ENCODE results near the gene CRIP2. TPM values are rescaled to one million over a fixed set of nuclear protein-coding genes. Genes with fewer than 3 reads are reported as not detected.

CRIP2 gene
- total and polyA plus RNA-seq, 2 donors (not counting 3 experiments of a cell fraction or from before 2014, with no cell fraction given), result 322 to 954 TPM

DNA sequence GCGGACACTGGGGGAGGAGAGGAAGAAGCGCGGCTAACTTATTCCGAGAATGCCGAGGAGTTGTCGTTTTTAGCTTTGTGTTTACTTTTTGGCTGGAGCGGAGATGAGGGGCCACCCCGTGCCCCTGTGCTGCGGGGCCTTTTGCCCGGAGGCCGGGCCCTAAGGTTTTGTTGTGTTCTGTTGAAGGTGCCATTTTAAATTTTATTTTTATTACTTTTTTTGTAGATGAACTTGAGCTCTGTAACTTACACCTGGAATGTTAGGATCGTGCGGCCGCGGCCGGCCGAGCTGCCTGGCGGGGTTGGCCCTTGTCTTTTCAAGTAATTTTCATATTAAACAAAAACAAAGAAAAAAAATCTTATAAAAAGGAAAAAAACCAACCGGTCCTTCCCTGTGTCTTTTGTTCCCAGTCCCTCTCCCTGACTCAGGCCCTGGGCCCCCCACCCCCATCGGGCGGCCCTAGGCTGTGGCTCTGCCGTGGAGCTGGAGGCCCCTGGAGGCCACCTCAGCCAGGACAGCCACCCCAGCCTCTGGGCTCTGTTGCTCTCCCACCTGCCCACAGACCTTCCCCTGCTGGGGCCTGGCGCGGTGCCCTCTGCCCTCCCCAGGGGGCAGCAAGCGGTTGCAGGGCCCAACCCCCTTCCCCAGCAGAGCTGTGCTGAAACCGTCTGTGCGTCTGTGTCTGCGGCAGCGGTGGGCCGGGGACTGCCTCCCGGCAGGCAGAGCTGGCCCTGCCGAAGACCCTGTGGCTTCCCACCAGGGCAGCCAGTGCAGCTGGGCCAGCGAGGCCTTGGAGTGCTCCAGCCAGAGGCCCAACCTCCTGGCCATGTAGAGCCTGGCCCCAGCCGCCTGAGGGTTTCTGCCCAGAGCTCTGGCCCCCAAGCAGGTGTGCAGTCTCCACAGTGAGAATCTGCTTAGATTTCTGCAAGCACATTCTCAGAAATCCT is 4.0 kb upstream of the CRIP2 start:
- no peak for FAIRE-seq
- peaks cover 1% of the 10 kb centered on the region for H3K79me2 ChIP-seq (ENCODE audit: control insufficient read depth, insufficient read depth, low read length)
- intact Hi-C loops (cut with micrococcal nuclease), result no loop called here
- no peak for DNase-seq (ENCODE audit: low read depth, low spot score)
- peaks cover 3 to 24% of the 10 kb centered on the region in 2 experiments for H3K36me3 ChIP-seq (ENCODE audit: control insufficient read depth in 2 of 2, extremely low read depth in 1 of 2, insufficient read depth in 2 of 2, low read length in 2 of 2)
- ChIA-PET POLR2A (no interaction called here), CTCF (interaction anchor here (0.6 to 6.3 kb wide), 6 partner anchors 11 to 706 kb away, joined by 3 to 53 read pairs (median 11); no protein-coding TSS in a partner anchor)
- no peak overlapping the region for H3K27ac ChIP-seq (ENCODE audit: insufficient read depth, low read depth, low read length)
- no peak overlapping the region for H2AFZ ChIP-seq (ENCODE audit: low read depth, low read length)
- no peaks in the 10 kb centered on the region for H3K9me3 ChIP-seq (replicated peaks; ENCODE audit: control insufficient read depth, insufficient read depth, low read length)
- peaks cover 7% of the 10 kb centered on the region for H3K4me1 ChIP-seq (ENCODE audit: control insufficient read depth, extremely low read depth, insufficient read depth, low read length)
- H4K20me1 ChIP-seq (replicated peaks; ENCODE audit: control insufficient read depth, extremely low read depth, insufficient read depth, low read length), result no peaks in the 10 kb centered on the region
- no peaks in the 10 kb centered on the region for H3K9me1 ChIP-seq (replicated peaks; ENCODE audit: control insufficient read depth, extremely low read depth, insufficient read depth, low read length)
- dilution Hi-C loops (cut with MboI; ENCODE audit: extremely low pct_ligation_motif_present, low sequenced_read_pairs), result no loop called here
- no peak overlapping the region for H3K4me3 ChIP-seq (replicated peaks in 1 of 3; ENCODE audit: insufficient read depth in 1 of 3, low read depth in 1 of 3, low read length in 3 of 3)
- no peaks in the 10 kb centered on the region for H3K27me3 ChIP-seq (ENCODE audit: control insufficient read depth in 2 of 2, insufficient read depth in 2 of 2, low read length in 2 of 2)
- H3K9ac ChIP-seq (replicated peaks; ENCODE audit: extremely low read depth, insufficient read depth, low read length), result no peak overlapping the region
- TSS peak; percentile 60 for BruUV-seq (replicated peaks)
- no peak overlapping the region for H3K4me2 ChIP-seq (ENCODE audit: insufficient read depth, low read length)
- TF ChIP-seq, protein P1, sequence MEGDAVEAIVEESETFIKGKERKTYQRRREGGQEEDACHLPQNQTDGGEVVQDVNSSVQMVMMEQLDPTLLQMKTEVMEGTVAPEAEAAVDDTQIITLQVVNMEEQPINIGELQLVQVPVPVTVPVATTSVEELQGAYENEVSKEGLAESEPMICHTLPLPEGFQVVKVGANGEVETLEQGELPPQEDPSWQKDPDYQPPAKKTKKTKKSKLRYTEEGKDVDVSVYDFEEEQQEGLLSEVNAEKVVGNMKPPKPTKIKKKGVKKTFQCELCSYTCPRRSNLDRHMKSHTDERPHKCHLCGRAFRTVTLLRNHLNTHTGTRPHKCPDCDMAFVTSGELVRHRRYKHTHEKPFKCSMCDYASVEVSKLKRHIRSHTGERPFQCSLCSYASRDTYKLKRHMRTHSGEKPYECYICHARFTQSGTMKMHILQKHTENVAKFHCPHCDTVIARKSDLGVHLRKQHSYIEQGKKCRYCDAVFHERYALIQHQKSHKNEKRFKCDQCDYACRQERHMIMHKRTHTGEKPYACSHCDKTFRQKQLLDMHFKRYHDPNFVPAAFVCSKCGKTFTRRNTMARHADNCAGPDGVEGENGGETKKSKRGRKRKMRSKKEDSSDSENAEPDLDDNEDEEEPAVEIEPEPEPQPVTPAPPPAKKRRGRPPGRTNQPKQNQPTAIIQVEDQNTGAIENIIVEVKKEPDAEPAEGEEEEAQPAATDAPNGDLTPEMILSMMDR (IDR thresholded peaks at IDR 0.05; ENCODE audit: extremely low read depth in 1 of 2, insufficient read depth in 1 of 2, low read depth in 1 of 2, low read length in 2 of 2), result no peak
- peak; percentile 19 for TF ChIP-seq POLR2A (IDR thresholded peaks at IDR 0.05; ENCODE audit: low read depth, low read length)

DNA sequence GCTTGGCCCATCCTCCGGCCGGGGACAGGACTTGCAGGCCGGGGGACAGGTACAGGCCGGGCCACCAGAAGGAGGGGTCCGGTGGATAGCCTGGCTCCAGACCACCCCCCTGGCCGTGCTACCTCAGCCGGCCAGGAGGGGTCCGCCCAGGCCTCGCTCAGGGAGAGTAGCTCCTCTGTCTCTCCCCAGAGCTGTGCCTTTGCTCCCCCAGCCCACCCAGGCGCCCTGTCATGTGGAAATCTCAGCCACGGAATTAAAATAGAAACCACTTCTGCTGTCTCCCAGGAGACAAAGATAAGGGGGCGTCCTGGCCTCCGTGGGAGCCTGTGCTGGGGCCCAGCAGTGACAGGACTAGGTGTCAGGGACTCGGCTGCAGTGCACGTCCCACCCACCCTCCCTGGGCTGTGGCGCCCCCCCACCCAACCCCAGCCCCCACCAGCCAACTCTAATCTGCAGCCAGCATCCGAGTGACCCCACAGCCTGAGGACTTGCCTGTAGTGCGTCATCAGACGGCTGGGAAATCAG is 3.3 kb upstream of the CRIP2 start:
- no peak overlapping the region for H2AFZ ChIP-seq (ENCODE audit: low read depth, low read length)
- H3K9me3 ChIP-seq (replicated peaks; ENCODE audit: control insufficient read depth, insufficient read depth, low read length), result no peaks in the 10 kb centered on the region
- H3K27ac ChIP-seq (ENCODE audit: insufficient read depth, low read depth, low read length), result no peak overlapping the region
- dilution Hi-C loops (cut with MboI; ENCODE audit: extremely low pct_ligation_motif_present, low sequenced_read_pairs), result no loop called here
- H3K36me3 ChIP-seq (ENCODE audit: control insufficient read depth in 2 of 2, extremely low read depth in 1 of 2, insufficient read depth in 2 of 2, low read length in 2 of 2), result peaks cover 3 to 22% of the 10 kb centered on the region in 2 experiments
- DNase-seq (ENCODE audit: low read depth, low spot score) (no peak), FAIRE-seq (no peak)
- ChIA-PET CTCF (interaction anchor here (0.6 to 6.3 kb wide), 8 partner anchors 10 to 101 kb away, joined by 3 to 53 read pairs (median 6); partner anchors contain the start of gene CRIP1), POLR2A (interaction anchor here (0.7 kb wide), 1 partner anchor 40 kb away, joined by 3 read pairs; no protein-coding TSS in a partner anchor)
- intact Hi-C loops (cut with micrococcal nuclease), result no loop called here
- TF ChIP-seq, protein P2, sequence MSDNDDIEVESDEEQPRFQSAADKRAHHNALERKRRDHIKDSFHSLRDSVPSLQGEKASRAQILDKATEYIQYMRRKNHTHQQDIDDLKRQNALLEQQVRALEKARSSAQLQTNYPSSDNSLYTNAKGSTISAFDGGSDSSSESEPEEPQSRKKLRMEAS (IDR thresholded peaks at IDR 0.05; ENCODE audit: insufficient read depth, insufficient read length), result no peak
- TF ChIP-seq, protein P1 (IDR thresholded peaks at IDR 0.05; ENCODE audit: extremely low read depth in 1 of 2, insufficient read depth in 1 of 2, low read depth in 1 of 2, low read length in 2 of 2), result peak in 1 of 2 donors; percentile 30
- H4K20me1 ChIP-seq (replicated peaks; ENCODE audit: control insufficient read depth, extremely low read depth, insufficient read depth, low read length), result no peaks in the 10 kb centered on the region
- H3K4me3 ChIP-seq (replicated peaks in 1 of 3; ENCODE audit: insufficient read depth in 1 of 3, low read depth in 1 of 3, low read length in 3 of 3), result no peak overlapping the region
- H3K9ac ChIP-seq (replicated peaks; ENCODE audit: extremely low read depth, insufficient read depth, low read length), result no peak overlapping the region
- H3K4me2 ChIP-seq (ENCODE audit: insufficient read depth, low read length), result no peak overlapping the region
- peaks cover 1% of the 10 kb centered on the region for H3K79me2 ChIP-seq (ENCODE audit: control insufficient read depth, insufficient read depth, low read length)
- H3K27me3 ChIP-seq (ENCODE audit: control insufficient read depth in 2 of 2, insufficient read depth in 2 of 2, low read length in 2 of 2), result no peaks in the 10 kb centered on the region
- no TSS peak for BruUV-seq (replicated peaks)
- H3K4me1 ChIP-seq (ENCODE audit: control insufficient read depth, extremely low read depth, insufficient read depth, low read length), result peaks cover 9% of the 10 kb centered on the region
- no peaks in the 10 kb centered on the region for H3K9me1 ChIP-seq (replicated peaks; ENCODE audit: control insufficient read depth, extremely low read depth, insufficient read depth, low read length)

Data from endothelial cell of umbilical vein (primary cell).